DND-41 (cell line): ENCODE measurements around the gene WBP2NL.

Experiments
- ATAC-seq: fragments of 200-7000 bp; cut with Tn5 transposase; 3 replicates; pipeline ENCODE4 v1.9.1; 2021; ENCODE audit warnings: low read depth; ENCODE audit not compliant: insufficient read depth
- DNase-seq: peaks from one replicate; pipeline ENCODE4 v3.0.0-alpha.2; 2020
- H2AFZ ChIP-seq: 2 replicates; pipeline ENCODE4 v1.6.0; 2012; ENCODE audit warnings: low read depth, low read length
- H3K27ac ChIP-seq: 2 replicates; pipeline ENCODE4 v1.5.1; 2012; ENCODE audit warnings: low read length, inconsistent platforms
- H3K27me3 ChIP-seq: fragments of 200-600 bp; sonication (generic); 2 replicates; pipeline ENCODE4 v1.6.0; 2012; ENCODE audit warnings: low read length, mild to moderate bottlenecking, inconsistent platforms; ENCODE audit not compliant: insufficient read depth, poor library complexity
- H3K36me3 ChIP-seq: 2 replicates; pipeline ENCODE4 v1.5.1; 2012; ENCODE audit warnings: low read length, inconsistent platforms; ENCODE audit not compliant: insufficient read depth
- H3K4me1 ChIP-seq: 2 replicates; pipeline ENCODE4 v1.5.1; 2012; ENCODE audit warnings: mild to moderate bottlenecking, low read length; ENCODE audit not compliant: insufficient read depth
- H3K4me2 ChIP-seq: 2 replicates; pipeline ENCODE4 v1.6.0; 2012; ENCODE audit warnings: mild to moderate bottlenecking, moderate library complexity, low read length, inconsistent platforms; ENCODE audit not compliant: insufficient read depth
- H3K4me3 ChIP-seq, 2 experiments: fragments of 200-600 bp in 1 of 2; shearing (Covaris generic) in 1 of 2; 2 replicates each; pipeline ENCODE4 v1.5.1; 2012 to 2016; ENCODE audit warnings: inconsistent platforms in 2 of 2, low read length in 2 of 2, mild to moderate bottlenecking in 2 of 2, low read depth in 1 of 2, moderate library complexity in 1 of 2
- H3K79me2 ChIP-seq: 2 replicates; pipeline ENCODE4 v1.6.0; 2012; ENCODE audit warnings: low read length, inconsistent platforms; ENCODE audit not compliant: insufficient read depth
- H3K9ac ChIP-seq: 2 replicates; pipeline ENCODE4 v1.6.0; 2012; ENCODE audit warnings: low read depth, mild to moderate bottlenecking, inconsistent platforms, low read length, moderate library complexity
- H3K9me3 ChIP-seq: 2 replicates; pipeline ENCODE4 v1.5.1; 2012; ENCODE audit warnings: low read length, moderate library complexity, mild to moderate bottlenecking, inconsistent platforms; ENCODE audit not compliant: insufficient read depth, severe bottlenecking
- H4K20me1 ChIP-seq: 2 replicates; pipeline ENCODE4 v1.6.0; 2012; ENCODE audit warnings: low read length; ENCODE audit not compliant: insufficient read depth
- CTCF ChIP-seq: IDR thresholded peaks from 2 replicates; pipeline ENCODE4 v1.5.1; 2012; ENCODE audit warnings: borderline replicate concordance, low read length, moderate library complexity, mild to moderate bottlenecking; ENCODE audit not compliant: poor library complexity, severe bottlenecking; ENCODE audit errors: extremely low read depth
- EZH2 ChIP-seq: IDR thresholded peaks from 3 replicates; pipeline ENCODE4 v1.6.1; 2012; ENCODE audit warnings: borderline replicate concordance, low read depth, mild to moderate bottlenecking, moderate library complexity, low read length, inconsistent platforms; ENCODE audit not compliant: severe bottlenecking

Gene WBP2NL

GRCh38 chr22:41952713-41953112 lies 45.9 kb upstream of the WBP2NL start:
- Histone ChIP-seq H3K79me2 (peaks cover 9% of the 10 kb centered on the region), H3K4me3 (no peak overlapping the region), H3K9me3 (no peaks in the 10 kb centered on the region), H3K36me3 (no peaks in the 10 kb centered on the region), H3K27ac (no peak overlapping the region), H2AFZ (no peak overlapping the region), H3K9ac (no peak overlapping the region), H3K27me3 (no peaks in the 10 kb centered on the region), H4K20me1 (peaks cover 4% of the 10 kb centered on the region; the same call in 1 of the 2 replicates), H3K4me1 (peaks cover 21% of the 10 kb centered on the region), H3K4me2 (no peak overlapping the region)
- TF ChIP-seq CTCF (no peak), EZH2 (no peak)
- no peak for ATAC-seq
- DNase-seq: no peak

GRCh38 chr22:41957941-41958556 lies 40.5 kb upstream of the WBP2NL start:
- H3K4me3 ChIP-seq: no peak overlapping the region
- H3K79me2 ChIP-seq: no peaks in the 10 kb centered on the region
- H3K27ac ChIP-seq: no peak overlapping the region
- no peaks in the 10 kb centered on the region for H3K27me3 ChIP-seq
- H3K9ac ChIP-seq: no peak overlapping the region
- peaks cover 4% of the 10 kb centered on the region; the same call in 1 of the 2 replicates for H4K20me1 ChIP-seq
- no peaks in the 10 kb centered on the region for H3K36me3 ChIP-seq
- no peak for TF ChIP-seq CTCF
- TF ChIP-seq EZH2: no peak
- H3K9me3 ChIP-seq: no peaks in the 10 kb centered on the region
- no peak overlapping the region for H3K4me2 ChIP-seq
- DNase-seq (no peak), ATAC-seq (no peak; the same call in 2 of the 3 replicates)
- H3K4me1 ChIP-seq: 0 out of 2 replicates have a peak, but pooled peaks cover 5% of the 10 kb centered on the region
- no peak overlapping the region for H2AFZ ChIP-seq

- Histone ChIP-seq H3K27ac (no peak overlapping the region), H3K4me1 (0 out of 2 replicates have a peak, but pooled peaks cover 5% of the 10 kb centered on the region), H3K4me3 (no peak overlapping the region), H3K27me3 (no peaks in the 10 kb centered on the region), H3K9me3 (no peaks in the 10 kb centered on the region), H4K20me1 (no peaks in the 10 kb centered on the region), H3K9ac (no peak overlapping the region), H3K79me2 (no peaks in the 10 kb centered on the region), H3K36me3 (no peaks in the 10 kb centered on the region), H2AFZ (no peak overlapping the region), H3K4me2 (no peak overlapping the region)
- DNase-seq: no peak
- no peak for ATAC-seq
- no peak for TF ChIP-seq EZH2
- no peak for TF ChIP-seq CTCF
These were observed 35.0 kb upstream of the WBP2NL start for GRCh38 chr22:41963453-41964111.
